Osteocyte (in vitro differentiated cells): ENCODE data around the gene CDT1. TPM values are rescaled to one million over a fixed set of nuclear protein-coding genes. Genes with fewer than 3 reads are reported as not detected.

Experiments used
- DNase-seq: peaks from one replicate; pipeline ENCODE4 v3.0.0; 2021; ENCODE audit warnings: mixed read lengths; ENCODE audit not compliant: unreplicated experiment; ENCODE audit errors: extremely low spot score
- H3K27ac Mint-ChIP-seq: one replicate; pipeline ENCODE4 v1.8.0; 2021; ENCODE audit warnings: mild to moderate bottlenecking, mixed read lengths; ENCODE audit not compliant: unreplicated experiment
- H3K27me3 Mint-ChIP-seq: one replicate; pipeline ENCODE4 v1.8.0; 2021; ENCODE audit warnings: mixed read lengths; ENCODE audit not compliant: unreplicated experiment
- H3K36me3 Mint-ChIP-seq: one replicate; pipeline ENCODE4 v1.8.0; 2021; ENCODE audit warnings: mixed read lengths; ENCODE audit not compliant: unreplicated experiment
- H3K4me1 Mint-ChIP-seq: one replicate; pipeline ENCODE4 v1.8.0; 2021; ENCODE audit warnings: mixed read lengths; ENCODE audit not compliant: unreplicated experiment
- H3K4me3 Mint-ChIP-seq: one replicate; pipeline ENCODE4 v1.8.0; 2021; ENCODE audit warnings: mild to moderate bottlenecking, moderate library complexity, mixed read lengths; ENCODE audit not compliant: unreplicated experiment
- H3K9me3 Mint-ChIP-seq: one replicate; pipeline ENCODE4 v1.8.0; 2021; ENCODE audit warnings: mixed read lengths; ENCODE audit not compliant: unreplicated experiment
- total RNA-seq: library from RNA; stranded (reverse); gene quantifications from 2 replicates; pipeline ENCODE4 v1.2.1, GENCODE V29; 2021
- TF ChIP-seq, protein P1 (sequence below): fragments of 200-600 bp; sonication (generic); IDR thresholded peaks from 2 replicates; pipeline ENCODE4 v1.5.0; 2021; ENCODE audit warnings: antibody characterized with exemption, mild to moderate bottlenecking, moderate library complexity

CDT1 gene
- total RNA-seq, 1 donor from 2014 or later: 6.6 TPM

- TF ChIP-seq, protein P1, sequence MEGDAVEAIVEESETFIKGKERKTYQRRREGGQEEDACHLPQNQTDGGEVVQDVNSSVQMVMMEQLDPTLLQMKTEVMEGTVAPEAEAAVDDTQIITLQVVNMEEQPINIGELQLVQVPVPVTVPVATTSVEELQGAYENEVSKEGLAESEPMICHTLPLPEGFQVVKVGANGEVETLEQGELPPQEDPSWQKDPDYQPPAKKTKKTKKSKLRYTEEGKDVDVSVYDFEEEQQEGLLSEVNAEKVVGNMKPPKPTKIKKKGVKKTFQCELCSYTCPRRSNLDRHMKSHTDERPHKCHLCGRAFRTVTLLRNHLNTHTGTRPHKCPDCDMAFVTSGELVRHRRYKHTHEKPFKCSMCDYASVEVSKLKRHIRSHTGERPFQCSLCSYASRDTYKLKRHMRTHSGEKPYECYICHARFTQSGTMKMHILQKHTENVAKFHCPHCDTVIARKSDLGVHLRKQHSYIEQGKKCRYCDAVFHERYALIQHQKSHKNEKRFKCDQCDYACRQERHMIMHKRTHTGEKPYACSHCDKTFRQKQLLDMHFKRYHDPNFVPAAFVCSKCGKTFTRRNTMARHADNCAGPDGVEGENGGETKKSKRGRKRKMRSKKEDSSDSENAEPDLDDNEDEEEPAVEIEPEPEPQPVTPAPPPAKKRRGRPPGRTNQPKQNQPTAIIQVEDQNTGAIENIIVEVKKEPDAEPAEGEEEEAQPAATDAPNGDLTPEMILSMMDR: no peak
- H3K36me3 Mint-ChIP-seq: peaks cover 2% of the 10 kb centered on the region
- no peak for DNase-seq
- no peaks in the 10 kb centered on the region for H3K27me3 Mint-ChIP-seq
- H3K4me1 Mint-ChIP-seq: no peaks in the 10 kb centered on the region
- H3K4me3 Mint-ChIP-seq: no peak overlapping the region
- no peaks in the 10 kb centered on the region for H3K9me3 Mint-ChIP-seq
- no peak overlapping the region for H3K27ac Mint-ChIP-seq
Observed at GRCh38 chr16:88830258-88830657, 26.7 kb downstream of the CDT1 start.

DNA sequence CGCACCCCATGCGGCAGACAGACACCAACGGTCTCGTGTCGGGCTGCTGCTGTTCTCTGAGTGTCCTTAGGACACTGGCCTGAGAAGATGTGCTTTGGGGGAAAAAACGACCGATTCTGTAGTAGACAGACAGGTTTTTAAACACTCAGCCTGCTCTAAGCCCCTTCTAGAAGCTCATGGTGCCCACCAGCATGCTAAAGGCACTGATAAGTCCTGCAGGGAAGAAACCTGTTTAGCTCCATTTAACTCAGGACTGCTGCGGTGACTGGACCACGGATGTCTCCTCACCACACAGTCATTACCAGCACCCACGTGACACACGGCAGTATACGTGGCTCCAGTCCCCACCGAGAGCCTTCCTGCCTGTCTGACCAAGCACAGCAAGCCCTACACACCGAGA, 27.2 kb downstream of the CDT1 start:
- H3K27ac Mint-ChIP-seq: no peak overlapping the region
- peaks cover 2% of the 10 kb centered on the region for H3K36me3 Mint-ChIP-seq
- H3K4me1 Mint-ChIP-seq: no peaks in the 10 kb centered on the region
- H3K27me3 Mint-ChIP-seq: no peaks in the 10 kb centered on the region
- TF ChIP-seq, protein P1: no peak
- no peak for DNase-seq
- no peak overlapping the region for H3K4me3 Mint-ChIP-seq
- no peaks in the 10 kb centered on the region for H3K9me3 Mint-ChIP-seq

DNA sequence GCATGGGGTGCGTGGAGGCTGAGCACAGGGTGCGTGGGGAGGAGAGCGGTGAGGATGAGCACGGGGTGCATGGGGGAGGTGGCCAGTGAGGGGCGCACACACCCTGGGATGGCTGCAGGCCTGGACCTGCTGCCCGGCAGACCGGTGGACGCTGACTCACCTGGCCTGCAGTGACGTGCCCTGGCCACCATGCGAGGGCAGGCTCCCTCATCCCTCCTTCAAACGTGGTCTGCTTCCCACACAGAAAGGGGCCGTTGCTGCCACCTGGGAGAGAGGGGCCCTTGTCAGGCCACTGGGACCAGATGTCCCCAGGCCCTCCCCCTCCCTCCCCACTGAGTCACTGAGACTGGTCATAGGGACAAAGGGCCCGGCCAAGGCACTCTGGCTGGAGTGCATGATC, 28.2 kb downstream of the CDT1 start:
- Mint-ChIP-seq H3K4me3 (no peak overlapping the region), H3K27ac (no peak overlapping the region), H3K4me1 (no peaks in the 10 kb centered on the region), H3K36me3 (peaks cover 2% of the 10 kb centered on the region), H3K9me3 (no peaks in the 10 kb centered on the region), H3K27me3 (no peaks in the 10 kb centered on the region)
- TF ChIP-seq, protein P1: no peak
- DNase-seq: no peak

DNA sequence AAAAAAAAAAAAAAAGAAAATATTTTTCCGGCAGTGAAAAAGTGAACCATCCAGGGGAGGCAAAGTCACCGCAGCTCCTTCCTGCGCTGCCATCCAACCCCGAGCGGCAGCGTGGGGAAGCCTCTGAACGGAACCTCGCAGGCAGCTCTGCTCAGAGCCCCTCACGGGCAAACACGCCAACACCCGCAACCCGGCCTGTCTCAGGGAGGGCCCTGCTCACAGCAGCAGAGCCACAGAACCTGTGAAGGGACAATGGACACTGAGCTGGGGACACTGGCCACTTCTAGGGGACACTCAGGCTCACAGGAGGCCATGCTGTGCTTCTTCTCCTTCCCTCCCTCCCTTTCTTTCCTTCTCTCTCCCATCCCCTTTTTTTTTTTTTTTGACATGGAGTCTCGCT, 29.5 kb downstream of the CDT1 start:
- DNase-seq: no peak
- no peaks in the 10 kb centered on the region for H3K9me3 Mint-ChIP-seq

GRCh38 chr16:88834670-88835069, 31.1 kb downstream of the CDT1 start:
- no peaks in the 10 kb centered on the region for H3K27me3 Mint-ChIP-seq
- no peak for DNase-seq
- TF ChIP-seq, protein P1: no peak
- no peak overlapping the region for H3K4me3 Mint-ChIP-seq
- no peaks in the 10 kb centered on the region for H3K4me1 Mint-ChIP-seq
- no peaks in the 10 kb centered on the region for H3K9me3 Mint-ChIP-seq
- H3K27ac Mint-ChIP-seq: no peak overlapping the region
- peaks cover 2% of the 10 kb centered on the region for H3K36me3 Mint-ChIP-seq

More for the DNA sequence above, 29.5 kb downstream of the CDT1 start:
- no peaks in the 10 kb centered on the region for H3K27me3 Mint-ChIP-seq
- TF ChIP-seq, protein P1: no peak
- no peak overlapping the region for H3K4me3 Mint-ChIP-seq
- H3K27ac Mint-ChIP-seq: no peak overlapping the region
- peaks cover 2% of the 10 kb centered on the region for H3K36me3 Mint-ChIP-seq
- H3K4me1 Mint-ChIP-seq: no peaks in the 10 kb centered on the region
